SK-N-MC (cell line): Measurements from ENCODE around the gene CLK2.

Experiments
- EZH2 ChIP-seq: fragments of 200-600 bp; sonication (generic); IDR thresholded peaks from one replicate; pipeline ENCODE4 v1.6.1; 2017; ENCODE audit warnings: antibody characterized with exemption
- FOXP2 ChIP-seq: optimal IDR thresholded peaks from 2 replicates; pipeline ENCODE3; 2011; ENCODE audit warnings: mild to moderate bottlenecking, moderate library complexity; ENCODE audit not compliant: insufficient read depth; ENCODE audit errors: extremely low read length, control extremely low read depth
- POLR2AphosphoS5 ChIP-seq: IDR thresholded peaks from 2 replicates; pipeline ENCODE4 v1.6.1; 2012; ENCODE audit warnings: mild to moderate bottlenecking, low read depth, low read length, borderline replicate concordance

DNA sequence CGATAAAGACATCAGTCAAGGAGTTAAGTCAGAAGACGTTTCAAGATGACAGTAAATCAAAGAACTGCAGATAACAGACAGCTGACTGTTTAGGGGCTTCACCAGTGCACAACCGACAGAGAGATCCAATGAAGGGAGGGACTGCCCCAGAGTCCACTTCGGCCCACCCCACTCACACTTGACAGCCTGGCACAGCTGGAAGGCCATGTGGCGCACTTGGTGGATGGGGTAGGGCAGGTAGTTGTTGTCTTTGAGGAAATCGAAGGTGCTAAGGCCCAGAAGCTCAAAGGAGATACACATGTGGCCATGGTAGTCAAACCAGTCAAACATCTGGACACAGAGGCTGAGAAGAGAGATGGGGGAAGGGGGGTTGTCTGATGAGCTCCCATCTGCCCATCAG, 6.8 kb downstream of the CLK2 start:
- TF ChIP-seq POLR2AphosphoS5: no peak
- TF ChIP-seq EZH2: no peak
- no peak for TF ChIP-seq FOXP2
